ENCODE results near the gene GLI1. TPM values are rescaled to one million over a fixed set of nuclear protein-coding genes. Genes with fewer than 3 reads are reported as not detected.

Gene GLI1
- total and polyA plus RNA-seq, 2 of the 13 experiments (the other 11 are each of a cell fraction or from before 2014, with no cell fraction given), result 0.09 to 0.20 TPM

DNA sequence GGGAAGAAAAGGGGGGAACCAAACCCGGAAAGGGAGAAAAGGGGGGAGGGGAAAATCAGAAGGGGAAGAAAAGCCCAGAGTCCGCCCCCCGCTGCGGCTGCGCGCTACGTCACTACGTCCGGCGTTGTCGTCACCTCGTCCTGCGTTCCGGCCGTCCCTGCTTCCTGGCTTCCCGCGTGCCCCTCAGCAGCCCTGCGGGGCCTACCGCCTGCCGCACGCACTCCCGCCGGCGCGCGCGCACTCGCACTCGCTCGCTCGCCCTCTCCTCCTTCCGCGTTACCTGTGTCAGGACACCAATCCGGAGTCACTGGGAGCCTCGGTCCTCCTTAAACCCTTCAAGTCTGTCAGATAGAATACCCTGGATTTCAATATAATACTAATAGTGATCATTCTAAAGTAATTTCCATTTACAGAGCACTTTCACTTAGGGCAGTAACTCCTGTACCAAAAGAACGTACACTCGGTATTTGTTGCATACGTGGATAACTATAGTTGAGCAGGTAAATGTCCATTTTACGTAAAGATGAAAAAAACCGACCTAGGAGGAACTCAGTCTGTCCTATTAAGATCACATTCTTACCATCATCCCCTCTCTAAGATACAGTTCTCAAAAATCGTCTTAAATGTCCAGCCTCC lies 28.5 kb upstream of the GLI1 start, which contains the start of gene R3HDM2 (continued):
- TF ChIP-seq, protein P1, sequence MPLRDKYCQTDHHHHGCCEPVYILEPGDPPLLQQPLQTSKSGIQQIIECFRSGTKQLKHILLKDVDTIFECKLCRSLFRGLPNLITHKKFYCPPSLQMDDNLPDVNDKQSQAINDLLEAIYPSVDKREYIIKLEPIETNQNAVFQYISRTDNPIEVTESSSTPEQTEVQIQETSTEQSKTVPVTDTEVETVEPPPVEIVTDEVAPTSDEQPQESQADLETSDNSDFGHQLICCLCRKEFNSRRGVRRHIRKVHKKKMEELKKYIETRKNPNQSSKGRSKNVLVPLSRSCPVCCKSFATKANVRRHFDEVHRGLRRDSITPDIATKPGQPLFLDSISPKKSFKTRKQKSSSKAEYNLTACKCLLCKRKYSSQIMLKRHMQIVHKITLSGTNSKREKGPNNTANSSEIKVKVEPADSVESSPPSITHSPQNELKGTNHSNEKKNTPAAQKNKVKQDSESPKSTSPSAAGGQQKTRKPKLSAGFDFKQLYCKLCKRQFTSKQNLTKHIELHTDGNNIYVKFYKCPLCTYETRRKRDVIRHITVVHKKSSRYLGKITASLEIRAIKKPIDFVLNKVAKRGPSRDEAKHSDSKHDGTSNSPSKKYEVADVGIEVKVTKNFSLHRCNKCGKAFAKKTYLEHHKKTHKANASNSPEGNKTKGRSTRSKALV (CRISPR knock-in tag; IDR thresholded peaks at IDR 0.05), result peak; percentile 80; the same call in 1 of the 2 replicates
- TF ChIP-seq, protein P2, sequence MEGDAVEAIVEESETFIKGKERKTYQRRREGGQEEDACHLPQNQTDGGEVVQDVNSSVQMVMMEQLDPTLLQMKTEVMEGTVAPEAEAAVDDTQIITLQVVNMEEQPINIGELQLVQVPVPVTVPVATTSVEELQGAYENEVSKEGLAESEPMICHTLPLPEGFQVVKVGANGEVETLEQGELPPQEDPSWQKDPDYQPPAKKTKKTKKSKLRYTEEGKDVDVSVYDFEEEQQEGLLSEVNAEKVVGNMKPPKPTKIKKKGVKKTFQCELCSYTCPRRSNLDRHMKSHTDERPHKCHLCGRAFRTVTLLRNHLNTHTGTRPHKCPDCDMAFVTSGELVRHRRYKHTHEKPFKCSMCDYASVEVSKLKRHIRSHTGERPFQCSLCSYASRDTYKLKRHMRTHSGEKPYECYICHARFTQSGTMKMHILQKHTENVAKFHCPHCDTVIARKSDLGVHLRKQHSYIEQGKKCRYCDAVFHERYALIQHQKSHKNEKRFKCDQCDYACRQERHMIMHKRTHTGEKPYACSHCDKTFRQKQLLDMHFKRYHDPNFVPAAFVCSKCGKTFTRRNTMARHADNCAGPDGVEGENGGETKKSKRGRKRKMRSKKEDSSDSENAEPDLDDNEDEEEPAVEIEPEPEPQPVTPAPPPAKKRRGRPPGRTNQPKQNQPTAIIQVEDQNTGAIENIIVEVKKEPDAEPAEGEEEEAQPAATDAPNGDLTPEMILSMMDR (CRISPR knock-in tag; IDR thresholded peaks at IDR 0.05), result peak; percentile 10; the same call in 1 of the 2 replicates
- TF ChIP-seq ZNF652 (CRISPR knock-in tag; IDR thresholded peaks at IDR 0.05; ENCODE audit: borderline replicate concordance, low read depth) (peak; percentile 27; the same call in 1 of the 2 replicates), ZBTB7A (CRISPR knock-in tag; IDR thresholded peaks at IDR 0.05) (no peak), ZNF616 (CRISPR knock-in tag; IDR thresholded peaks at IDR 0.05; ENCODE audit: low read depth) (peak; percentile 45; the same call in 1 of the 2 replicates), ZNF44 (CRISPR knock-in tag; IDR thresholded peaks at IDR 0.05) (peak; percentile 34; the same call in 1 of the 2 replicates), TGIF2 (CRISPR knock-in tag; IDR thresholded peaks at IDR 0.05) (peak; percentile 64; the same call in 1 of the 2 replicates), ZNF660 (CRISPR knock-in tag; IDR thresholded peaks at IDR 0.05; ENCODE audit: borderline replicate concordance, low read depth) (0 out of 2 replicates have a peak, but pooled peaks have one; percentile 55), HNF4A (CRISPR knock-in tag; IDR thresholded peaks at IDR 0.05) (peak; percentile 35; the same call in 1 of the 2 replicates), ZBTB38 (CRISPR knock-in tag; IDR thresholded peaks at IDR 0.05) (peak; percentile 95)
- TF ChIP-seq, protein P3, sequence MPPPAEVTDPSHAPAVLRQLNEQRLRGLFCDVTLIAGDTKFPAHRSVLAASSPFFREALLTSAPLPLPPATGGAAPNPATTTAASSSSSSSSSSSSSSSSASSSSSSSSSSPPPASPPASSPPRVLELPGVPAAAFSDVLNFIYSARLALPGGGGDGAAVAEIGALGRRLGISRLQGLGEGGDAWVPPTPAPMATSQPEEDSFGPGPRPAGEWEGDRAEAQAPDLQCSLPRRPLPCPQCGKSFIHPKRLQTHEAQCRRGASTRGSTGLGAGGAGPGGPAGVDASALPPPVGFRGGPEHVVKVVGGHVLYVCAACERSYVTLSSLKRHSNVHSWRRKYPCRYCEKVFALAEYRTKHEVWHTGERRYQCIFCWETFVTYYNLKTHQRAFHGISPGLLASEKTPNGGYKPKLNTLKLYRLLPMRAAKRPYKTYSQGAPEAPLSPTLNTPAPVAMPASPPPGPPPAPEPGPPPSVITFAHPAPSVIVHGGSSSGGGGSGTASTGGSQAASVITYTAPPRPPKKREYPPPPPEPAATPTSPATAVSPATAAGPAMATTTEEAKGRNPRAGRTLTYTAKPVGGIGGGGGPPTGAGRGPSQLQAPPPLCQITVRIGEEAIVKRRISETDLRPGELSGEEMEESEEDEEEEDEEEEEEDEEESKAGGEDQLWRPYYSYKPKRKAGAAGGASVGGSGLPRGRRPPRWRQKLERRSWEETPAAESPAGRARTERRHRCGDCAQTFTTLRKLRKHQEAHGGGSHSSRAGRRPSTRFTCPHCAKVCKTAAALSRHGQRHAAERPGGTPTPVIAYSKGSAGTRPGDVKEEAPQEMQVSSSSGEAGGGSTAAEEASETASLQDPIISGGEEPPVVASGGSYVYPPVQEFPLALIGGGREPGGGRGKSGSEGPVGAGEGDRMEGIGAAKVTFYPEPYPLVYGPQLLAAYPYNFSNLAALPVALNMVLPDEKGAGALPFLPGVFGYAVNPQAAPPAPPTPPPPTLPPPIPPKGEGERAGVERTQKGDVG (CRISPR knock-in tag; IDR thresholded peaks at IDR 0.05; ENCODE audit: borderline replicate concordance), result peak; percentile 68; the same call in 1 of the 2 replicates
- TF ChIP-seq, protein P4, sequence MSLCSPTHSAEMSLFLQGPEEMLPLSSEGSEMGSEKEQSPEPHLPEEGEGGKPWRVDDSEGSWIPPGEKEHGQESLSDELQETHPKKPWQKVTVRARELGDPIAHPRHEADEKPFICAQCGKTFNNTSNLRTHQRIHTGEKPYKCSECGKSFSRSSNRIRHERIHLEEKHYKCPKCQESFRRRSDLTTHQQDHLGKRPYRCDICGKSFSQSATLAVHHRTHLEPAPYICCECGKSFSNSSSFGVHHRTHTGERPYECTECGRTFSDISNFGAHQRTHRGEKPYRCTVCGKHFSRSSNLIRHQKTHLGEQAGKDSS (CRISPR knock-in tag; IDR thresholded peaks at IDR 0.05; ENCODE audit: borderline replicate concordance, low read depth), result peak; percentile 82; the same call in 1 of the 2 replicates
- TF ChIP-seq, protein P5, sequence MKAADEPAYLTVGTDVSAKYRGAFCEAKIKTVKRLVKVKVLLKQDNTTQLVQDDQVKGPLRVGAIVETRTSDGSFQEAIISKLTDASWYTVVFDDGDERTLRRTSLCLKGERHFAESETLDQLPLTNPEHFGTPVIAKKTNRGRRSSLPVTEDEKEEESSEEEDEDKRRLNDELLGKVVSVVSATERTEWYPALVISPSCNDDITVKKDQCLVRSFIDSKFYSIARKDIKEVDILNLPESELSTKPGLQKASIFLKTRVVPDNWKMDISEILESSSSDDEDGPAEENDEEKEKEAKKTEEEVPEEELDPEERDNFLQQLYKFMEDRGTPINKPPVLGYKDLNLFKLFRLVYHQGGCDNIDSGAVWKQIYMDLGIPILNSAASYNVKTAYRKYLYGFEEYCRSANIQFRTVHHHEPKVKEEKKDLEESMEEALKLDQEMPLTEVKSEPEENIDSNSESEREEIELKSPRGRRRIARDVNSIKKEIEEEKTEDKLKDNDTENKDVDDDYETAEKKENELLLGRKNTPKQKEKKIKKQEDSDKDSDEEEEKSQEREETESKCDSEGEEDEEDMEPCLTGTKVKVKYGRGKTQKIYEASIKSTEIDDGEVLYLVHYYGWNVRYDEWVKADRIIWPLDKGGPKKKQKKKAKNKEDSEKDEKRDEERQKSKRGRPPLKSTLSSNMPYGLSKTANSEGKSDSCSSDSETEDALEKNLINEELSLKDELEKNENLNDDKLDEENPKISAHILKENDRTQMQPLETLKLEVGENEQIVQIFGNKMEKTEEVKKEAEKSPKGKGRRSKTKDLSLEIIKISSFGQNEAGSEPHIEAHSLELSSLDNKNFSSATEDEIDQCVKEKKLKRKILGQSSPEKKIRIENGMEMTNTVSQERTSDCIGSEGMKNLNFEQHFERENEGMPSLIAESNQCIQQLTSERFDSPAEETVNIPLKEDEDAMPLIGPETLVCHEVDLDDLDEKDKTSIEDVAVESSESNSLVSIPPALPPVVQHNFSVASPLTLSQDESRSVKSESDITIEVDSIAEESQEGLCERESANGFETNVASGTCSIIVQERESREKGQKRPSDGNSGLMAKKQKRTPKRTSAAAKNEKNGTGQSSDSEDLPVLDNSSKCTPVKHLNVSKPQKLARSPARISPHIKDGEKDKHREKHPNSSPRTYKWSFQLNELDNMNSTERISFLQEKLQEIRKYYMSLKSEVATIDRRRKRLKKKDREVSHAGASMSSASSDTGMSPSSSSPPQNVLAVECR (CRISPR knock-in tag; IDR thresholded peaks at IDR 0.05; ENCODE audit: borderline replicate concordance), result peak; percentile 75; the same call in 1 of the 2 replicates
- TF ChIP-seq, protein P6, sequence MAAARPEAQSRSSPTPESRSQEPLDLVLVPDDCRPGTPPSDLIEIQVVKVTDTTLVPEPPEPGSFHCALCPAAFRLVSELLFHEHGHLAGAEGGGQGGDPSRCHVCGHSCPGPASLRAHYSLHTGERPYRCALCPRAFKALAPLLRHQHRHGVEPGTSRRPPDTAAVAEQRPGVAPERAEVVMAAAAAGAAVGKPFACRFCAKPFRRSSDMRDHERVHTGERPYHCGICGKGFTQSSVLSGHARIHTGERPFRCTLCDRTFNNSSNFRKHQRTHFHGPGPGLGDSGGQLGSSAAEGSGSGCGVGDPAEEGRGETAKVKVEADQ (CRISPR knock-in tag; IDR thresholded peaks at IDR 0.05; ENCODE audit: borderline replicate concordance), result 0 out of 2 replicates have a peak, but pooled peaks have one; percentile 10

Data from HepG2 (cell line).